ENCODE results near the gene TTC7B. TPM values are rescaled to one million over a fixed set of nuclear protein-coding genes. Genes with fewer than 3 reads are reported as not detected.

TTC7B gene
- total and polyA plus RNA-seq, 2 of the 13 experiments (the other 11 are each of a cell fraction or from before 2014, with no cell fraction given): 1.3 to 3.2 TPM

GRCh38 chr14:90495357-90496276, 320.6 kb downstream of the TTC7B start (continued):
- TF ChIP-seq, protein P1, sequence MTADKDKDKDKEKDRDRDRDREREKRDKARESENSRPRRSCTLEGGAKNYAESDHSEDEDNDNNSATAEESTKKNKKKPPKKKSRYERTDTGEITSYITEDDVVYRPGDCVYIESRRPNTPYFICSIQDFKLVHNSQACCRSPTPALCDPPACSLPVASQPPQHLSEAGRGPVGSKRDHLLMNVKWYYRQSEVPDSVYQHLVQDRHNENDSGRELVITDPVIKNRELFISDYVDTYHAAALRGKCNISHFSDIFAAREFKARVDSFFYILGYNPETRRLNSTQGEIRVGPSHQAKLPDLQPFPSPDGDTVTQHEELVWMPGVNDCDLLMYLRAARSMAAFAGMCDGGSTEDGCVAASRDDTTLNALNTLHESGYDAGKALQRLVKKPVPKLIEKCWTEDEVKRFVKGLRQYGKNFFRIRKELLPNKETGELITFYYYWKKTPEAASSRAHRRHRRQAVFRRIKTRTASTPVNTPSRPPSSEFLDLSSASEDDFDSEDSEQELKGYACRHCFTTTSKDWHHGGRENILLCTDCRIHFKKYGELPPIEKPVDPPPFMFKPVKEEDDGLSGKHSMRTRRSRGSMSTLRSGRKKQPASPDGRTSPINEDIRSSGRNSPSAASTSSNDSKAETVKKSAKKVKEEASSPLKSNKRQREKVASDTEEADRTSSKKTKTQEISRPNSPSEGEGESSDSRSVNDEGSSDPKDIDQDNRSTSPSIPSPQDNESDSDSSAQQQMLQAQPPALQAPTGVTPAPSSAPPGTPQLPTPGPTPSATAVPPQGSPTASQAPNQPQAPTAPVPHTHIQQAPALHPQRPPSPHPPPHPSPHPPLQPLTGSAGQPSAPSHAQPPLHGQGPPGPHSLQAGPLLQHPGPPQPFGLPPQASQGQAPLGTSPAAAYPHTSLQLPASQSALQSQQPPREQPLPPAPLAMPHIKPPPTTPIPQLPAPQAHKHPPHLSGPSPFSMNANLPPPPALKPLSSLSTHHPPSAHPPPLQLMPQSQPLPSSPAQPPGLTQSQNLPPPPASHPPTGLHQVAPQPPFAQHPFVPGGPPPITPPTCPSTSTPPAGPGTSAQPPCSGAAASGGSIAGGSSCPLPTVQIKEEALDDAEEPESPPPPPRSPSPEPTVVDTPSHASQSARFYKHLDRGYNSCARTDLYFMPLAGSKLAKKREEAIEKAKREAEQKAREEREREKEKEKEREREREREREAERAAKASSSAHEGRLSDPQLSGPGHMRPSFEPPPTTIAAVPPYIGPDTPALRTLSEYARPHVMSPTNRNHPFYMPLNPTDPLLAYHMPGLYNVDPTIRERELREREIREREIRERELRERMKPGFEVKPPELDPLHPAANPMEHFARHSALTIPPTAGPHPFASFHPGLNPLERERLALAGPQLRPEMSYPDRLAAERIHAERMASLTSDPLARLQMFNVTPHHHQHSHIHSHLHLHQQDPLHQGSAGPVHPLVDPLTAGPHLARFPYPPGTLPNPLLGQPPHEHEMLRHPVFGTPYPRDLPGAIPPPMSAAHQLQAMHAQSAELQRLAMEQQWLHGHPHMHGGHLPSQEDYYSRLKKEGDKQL (CRISPR knock-in tag; IDR thresholded peaks at IDR 0.05; ENCODE audit: low read depth): no peak
- TF ChIP-seq ZSCAN21 (CRISPR knock-in tag; IDR thresholded peaks at IDR 0.05; ENCODE audit: borderline replicate concordance) (peak; percentile 75), NR2F6 (IDR thresholded peaks at IDR 0.05) (no peak), NR2F6 (CRISPR knock-in tag; IDR thresholded peaks at IDR 0.05) (0 out of 2 replicates have a peak, but pooled peaks have one; percentile 17), GZF1 (CRISPR knock-in tag; IDR thresholded peaks at IDR 0.05) (no peak), BORCS8-MEF2B (CRISPR knock-in tag; IDR thresholded peaks at IDR 0.05) (peak; percentile 81; the same call in 1 of the 2 replicates), KLF6 (CRISPR knock-in tag; IDR thresholded peaks at IDR 0.05) (peak; percentile 95), ATF6 (CRISPR knock-in tag; conservative IDR thresholded peaks at IDR 0.05) (0 out of 2 replicates have a peak, but pooled peaks have one; percentile 61), KDM5B (CRISPR knock-in tag; IDR thresholded peaks at IDR 0.05; ENCODE audit: borderline replicate concordance) (no peak), SOX6 (IDR thresholded peaks at IDR 0.05) (no peak), SOX6 (CRISPR knock-in tag; IDR thresholded peaks at IDR 0.05) (no peak), FOXO1 (CRISPR knock-in tag; IDR thresholded peaks at IDR 0.05) (no peak), THRA (CRISPR knock-in tag; IDR thresholded peaks at IDR 0.05; ENCODE audit: borderline replicate concordance) (peak; percentile 57; the same call in 1 of the 2 replicates), KLF13 (CRISPR knock-in tag; IDR thresholded peaks at IDR 0.05) (no peak), SIX1 (CRISPR knock-in tag; IDR thresholded peaks at IDR 0.05; ENCODE audit: borderline replicate concordance) (no peak), PAWR (CRISPR knock-in tag; IDR thresholded peaks at IDR 0.05; ENCODE audit: borderline replicate concordance) (no peak), TRIM22 (IDR thresholded peaks at IDR 0.05) (no peak), MBNL3 (CRISPR knock-in tag; conservative IDR thresholded peaks at IDR 0.05) (no peak), PAX8 (CRISPR knock-in tag; IDR thresholded peaks at IDR 0.05; ENCODE audit: borderline replicate concordance) (no peak), ZKSCAN8 (CRISPR knock-in tag; IDR thresholded peaks at IDR 0.05; ENCODE audit: borderline replicate concordance) (no peak)
